Colon (tissue), 2 donors: Measurements from ENCODE around the gene L3MBTL4.

ENCODE experiments used
- FAIRE-seq: peaks from 2 replicates; lab custom pipeline; 2012; peaks lifted over from hg19 to GRCh38; lab: Jason Lieb, UNC
- donor health status: control.
- donor health status: control.

Gene L3MBTL4

DNA sequence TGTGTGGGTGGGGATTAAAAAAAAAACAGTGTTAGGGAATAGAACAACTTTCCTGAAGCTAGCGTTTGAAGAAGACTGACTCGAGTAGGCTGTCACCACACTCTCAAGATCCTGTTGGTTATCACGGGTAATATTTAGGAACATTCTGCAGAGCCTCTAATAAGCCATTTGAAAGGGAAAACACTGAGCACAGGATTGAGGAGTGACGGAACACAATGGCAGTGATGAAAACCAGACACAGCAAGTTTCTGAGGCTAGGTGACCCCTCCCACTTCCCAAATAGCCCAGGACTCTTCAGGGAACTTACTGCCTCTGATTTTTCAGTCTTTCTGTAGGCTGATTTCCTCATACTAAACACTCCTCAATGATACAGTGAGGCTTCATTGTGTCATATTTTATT is 431.2 kb downstream of the L3MBTL4 start:
- FAIRE-seq, result no peak

DNA sequence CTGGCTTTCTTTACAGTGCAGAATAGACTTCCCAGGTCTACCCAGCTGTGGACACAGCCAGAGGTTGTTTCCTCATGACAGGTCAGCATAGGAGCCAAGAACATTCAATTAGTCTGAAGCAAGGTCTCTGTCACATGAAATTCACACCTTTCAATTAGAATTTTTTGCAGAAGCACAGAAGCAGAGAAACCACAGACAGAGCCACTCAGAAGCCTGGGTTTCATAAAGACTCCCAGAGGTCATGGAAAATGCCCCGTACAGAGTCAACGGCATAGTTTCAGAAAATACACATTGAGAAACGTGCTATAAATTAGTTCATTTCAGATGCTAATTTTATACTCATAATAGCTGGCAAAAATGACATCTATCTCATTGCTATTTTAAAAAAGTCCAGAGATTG is 432.4 kb downstream of the L3MBTL4 start:
- FAIRE-seq, result no peak

DNA sequence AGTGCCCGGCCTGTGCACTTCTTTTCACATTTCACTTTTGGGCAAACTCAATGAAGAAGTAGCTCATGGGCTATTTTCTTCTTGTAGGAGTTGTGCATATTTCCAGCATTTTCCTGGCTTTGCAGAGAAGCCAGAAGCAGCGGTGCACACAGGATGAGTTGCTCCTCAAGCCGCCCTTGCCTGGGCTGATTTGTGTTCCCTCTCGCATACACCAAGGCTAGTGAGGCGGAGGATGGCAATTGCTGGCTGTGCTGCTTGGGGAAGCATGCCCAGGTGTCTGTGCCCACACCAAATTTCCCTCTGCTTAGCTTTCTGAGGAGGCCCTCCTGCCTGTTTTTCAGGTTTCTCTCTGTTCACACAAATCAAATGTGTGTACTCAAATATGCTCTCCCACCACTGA is 434.0 kb downstream of the L3MBTL4 start:
- FAIRE-seq, result no peak

DNA sequence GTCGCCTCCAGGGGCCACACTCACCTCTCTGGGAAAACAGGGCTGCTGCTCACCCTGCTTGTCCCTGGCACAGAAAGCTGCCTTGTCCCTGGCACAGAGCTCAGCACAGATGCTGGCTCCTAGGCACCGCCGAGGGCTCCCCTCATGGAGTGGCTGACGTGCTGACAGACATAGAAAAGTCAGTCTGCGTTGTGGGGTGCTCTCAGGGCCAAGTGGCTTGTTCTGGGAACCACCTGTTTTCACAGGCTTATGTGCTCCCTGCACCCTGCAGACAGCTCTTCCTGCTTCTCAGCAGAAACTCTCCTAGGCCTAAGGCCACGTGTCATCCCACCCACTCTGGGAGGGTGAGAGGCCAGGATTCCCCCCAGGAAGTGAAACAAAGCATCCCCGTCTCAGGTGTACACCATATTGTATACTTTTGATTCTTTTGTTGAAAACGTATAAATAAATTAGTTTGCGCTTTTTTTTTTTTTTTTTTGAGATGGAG is 434.7 kb downstream of the L3MBTL4 start:
- no peak for FAIRE-seq

DNA sequence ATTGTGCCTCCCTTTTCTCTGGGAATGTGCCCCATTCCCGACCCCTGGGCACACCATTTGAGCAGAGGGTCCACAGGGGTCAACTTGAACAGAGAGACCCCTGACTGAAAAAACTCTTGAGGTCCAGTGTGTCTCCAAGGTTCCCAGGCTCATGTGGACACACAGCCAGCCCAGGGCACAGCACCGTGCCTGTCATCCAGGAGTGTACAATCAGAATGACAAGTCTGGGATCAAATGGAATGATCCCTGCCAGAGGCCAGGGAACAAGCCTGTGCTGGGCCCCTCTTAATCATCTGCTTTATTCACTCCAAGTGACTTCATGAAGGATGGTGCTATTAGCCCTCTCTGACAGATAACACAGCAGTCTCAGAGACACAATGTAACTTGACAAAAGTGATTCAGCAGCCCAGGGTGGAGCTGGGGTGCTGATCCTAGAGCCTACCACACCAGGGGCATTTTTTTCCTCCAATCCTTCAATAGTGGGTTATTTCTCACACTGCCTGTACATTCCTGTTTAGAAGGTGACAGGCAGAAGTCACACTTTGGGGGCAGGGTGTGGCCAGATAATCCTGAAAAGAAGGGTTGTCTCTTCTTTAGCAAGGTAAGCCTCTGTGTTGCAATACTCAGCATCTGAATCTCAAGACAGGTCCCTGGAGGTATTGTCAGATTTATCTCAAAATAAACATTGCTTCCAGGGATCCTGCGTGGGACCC is 435.4 kb downstream of the L3MBTL4 start:
- no peak for FAIRE-seq

DNA sequence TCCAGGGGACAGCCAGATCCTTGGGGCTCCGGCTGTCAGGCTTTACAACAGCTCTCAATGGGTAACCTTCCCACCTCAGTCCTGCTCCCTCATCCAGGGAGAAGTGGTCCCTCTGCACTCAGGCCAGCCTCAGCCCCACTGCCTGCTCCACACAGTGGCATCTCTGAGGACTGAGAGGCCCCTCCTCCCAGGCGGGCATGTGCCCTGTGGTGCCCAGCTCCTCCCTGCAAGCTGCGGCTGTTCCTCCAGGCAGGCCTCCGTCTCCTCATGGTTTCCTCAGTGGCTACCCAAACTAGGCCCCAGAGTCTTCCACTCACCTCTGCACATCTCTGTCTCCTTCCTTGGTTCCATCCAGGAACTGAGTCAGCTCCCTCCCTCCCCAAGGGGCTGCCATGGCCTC is 437.7 kb downstream of the L3MBTL4 start:
- FAIRE-seq, result no peak

DNA sequence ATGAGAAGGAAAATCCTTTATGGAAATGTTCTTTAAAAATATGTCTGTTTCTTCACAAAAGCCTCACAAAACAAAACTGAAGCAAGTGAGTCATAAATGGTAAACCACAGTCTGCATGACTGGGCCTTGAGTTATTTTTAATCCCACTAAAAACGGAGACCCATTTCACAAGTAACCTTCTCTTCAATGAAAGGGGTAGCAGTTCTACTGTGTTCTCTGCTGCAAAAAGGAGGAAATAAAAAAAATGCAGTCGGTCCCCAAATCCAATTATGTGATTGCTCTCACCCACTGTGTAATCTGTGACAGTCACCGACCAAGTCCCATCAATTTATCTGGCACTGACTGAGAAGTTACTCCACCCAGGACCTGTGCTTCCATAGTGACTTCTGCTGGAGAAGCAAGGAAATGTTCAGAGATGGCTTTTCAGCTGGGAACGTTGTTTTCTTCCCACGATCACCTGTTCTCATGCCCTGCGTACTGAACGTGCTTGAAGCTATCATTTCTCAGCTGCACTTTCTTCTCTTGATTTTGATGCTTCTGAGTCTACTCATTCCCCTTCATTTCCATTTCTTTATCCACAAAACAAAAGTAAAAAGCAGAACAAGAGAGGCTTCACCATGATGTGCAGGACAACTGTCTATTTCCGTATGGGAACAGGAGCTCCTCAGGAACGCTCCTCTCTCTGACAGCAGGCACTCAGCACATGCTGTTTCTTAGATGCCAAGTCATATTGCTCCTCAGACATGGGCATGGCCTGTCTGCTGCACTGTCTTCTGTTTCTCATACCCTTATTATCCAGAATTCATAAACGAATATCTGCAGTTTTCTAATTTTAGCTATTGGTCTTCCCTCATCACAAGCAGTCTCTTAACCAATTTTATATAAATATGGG is 439.4 kb downstream of the L3MBTL4 start:
- no peak for FAIRE-seq

DNA sequence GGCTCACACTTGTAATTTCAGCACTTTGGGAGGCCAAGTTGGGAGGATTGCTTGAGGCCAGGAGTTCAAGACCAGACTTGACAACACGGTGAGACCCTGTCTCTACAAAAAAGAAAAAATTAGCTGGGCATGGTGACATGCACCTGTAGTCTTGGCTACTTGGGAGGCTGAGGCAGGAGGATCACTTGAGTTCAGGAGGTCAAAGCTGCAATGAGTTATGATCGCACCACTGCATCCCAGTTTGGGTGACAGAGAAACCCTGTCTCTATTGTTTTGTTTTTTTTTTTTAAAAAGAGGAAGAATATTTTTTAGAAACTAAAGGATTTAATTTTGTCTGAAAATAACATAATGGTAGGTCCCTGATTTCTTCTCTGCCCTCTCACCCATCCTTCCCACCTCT is 440.0 kb downstream of the L3MBTL4 start:
- FAIRE-seq, result no peak

DNA sequence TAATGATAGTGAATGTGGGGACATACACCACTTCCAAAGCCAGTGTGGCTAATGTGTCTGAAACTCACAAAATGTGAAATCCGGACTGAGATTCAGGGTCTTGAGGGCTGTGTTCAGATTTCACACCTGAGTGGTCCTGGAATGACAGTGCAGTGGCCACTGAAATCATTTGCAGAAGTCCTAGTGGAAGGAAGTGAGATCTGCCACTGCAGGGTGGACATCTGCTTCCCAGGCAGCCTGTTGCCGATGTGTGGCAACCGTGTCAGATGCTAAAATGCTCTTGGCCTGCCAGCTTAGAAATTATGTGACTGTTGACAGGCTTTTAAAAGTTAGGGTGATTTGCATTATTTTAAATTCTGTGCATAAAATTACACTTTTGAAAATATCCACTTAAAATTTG is 441.6 kb downstream of the L3MBTL4 start:
- FAIRE-seq, result no peak

DNA sequence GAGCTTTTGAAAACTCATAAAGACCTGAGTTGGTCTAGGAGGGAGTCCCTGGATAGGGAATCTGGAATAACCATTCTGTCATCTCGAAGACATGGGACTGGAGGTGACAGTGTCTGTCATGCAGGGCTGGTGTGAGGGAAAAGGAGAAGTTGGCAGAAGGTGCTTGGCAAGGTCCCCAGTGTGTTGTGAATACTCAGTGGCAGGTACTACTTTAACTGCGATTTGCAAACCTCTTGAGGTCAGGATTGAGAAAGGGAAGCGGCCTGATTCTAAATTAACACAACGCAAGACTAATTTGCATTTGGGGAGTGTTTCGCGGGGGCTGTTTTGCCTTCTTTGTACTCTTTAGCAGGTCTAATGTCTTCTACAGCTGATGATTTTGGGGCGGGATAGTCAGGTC is 442.4 kb downstream of the L3MBTL4 start:
- FAIRE-seq, result no peak

DNA sequence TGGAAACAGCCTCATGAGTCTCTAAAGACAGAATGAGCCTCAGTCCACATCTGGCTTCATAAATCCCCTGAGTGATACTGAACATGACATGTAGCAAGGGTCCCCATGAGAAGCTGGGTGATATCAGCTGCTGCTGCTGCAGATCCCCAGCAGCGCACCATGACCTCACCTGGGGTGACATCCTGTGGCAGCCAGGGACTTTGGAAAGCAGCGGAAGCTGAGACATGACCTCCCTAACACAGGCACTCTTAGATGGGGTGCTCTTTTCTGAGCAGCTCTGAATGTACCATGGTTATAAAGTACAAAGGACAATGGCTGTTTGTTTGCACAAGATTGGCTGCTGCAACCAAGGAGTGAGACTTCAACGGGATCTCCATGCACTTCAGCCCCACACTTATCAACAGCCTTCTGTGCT is 444.7 kb downstream of the L3MBTL4 start:
- no peak for FAIRE-seq

DNA sequence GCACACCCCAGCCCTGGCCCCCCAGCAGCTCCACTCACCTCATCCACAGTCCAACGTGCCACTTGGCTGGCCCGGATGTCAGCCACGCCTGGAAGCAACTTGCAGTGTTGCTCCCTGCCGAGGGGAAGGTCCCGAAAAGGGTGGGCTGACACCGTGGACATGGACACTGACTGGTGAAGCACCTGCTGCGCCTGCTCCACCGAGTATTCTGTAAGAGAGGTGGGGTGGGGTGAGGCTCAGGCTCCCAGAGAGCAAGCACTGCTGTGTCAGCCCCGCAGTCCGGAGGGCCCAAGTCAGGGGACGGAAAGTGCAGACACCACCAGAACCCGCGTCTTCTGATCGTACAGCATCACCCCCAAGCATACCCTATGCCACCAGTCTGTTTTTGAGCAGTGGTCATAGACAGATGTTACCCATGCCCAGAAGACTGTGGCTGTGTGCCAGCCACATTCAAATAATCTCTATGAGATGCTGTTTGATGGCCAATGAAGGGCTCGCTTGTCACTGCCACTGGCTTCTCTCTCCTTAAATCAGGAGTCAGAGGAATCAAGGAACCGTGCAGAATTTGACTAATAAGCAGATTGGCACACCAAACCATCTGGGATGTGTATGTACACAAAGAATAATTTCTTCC is 445.2 kb downstream of the L3MBTL4 start:
- FAIRE-seq, result no peak

DNA sequence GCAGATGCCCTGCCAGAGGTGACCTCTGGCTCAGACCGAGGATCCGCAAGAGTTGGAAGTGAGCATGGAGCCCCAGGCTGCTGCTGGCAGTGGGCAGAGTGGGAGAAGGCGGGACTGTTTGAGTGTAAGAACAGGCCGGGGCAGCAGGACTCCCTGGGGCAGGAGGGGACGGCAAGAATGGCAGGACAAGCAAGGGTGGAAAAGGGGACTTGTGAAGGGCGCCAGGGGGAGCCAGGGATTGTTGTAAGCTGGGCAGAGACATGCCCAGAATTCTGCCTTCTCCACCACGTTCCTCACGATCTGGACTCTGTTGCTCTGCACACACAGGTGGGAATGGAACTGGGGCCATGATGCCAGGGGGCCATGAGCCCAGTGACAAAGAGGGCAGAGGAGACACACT is 447.0 kb downstream of the L3MBTL4 start:
- FAIRE-seq, result no peak

DNA sequence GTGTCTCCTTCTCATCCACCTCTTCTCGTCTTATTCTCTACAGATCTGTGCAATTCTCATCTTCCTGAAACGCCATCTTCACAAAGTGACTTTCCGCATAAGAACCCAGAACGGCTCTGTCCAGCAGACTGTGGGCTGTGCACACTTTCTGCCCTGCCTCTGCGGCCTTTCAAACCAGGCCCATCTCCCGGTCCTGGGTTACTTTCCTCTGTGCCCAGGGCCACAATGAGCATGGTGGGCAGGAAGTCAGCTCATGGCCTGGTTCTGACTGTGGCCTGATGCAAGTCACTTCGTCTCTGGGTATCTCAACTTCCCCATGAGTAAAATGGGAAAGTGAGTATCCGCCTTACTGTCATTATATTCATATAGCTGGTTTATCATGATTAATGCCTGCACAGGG is 447.7 kb downstream of the L3MBTL4 start:
- FAIRE-seq, result no peak

DNA sequence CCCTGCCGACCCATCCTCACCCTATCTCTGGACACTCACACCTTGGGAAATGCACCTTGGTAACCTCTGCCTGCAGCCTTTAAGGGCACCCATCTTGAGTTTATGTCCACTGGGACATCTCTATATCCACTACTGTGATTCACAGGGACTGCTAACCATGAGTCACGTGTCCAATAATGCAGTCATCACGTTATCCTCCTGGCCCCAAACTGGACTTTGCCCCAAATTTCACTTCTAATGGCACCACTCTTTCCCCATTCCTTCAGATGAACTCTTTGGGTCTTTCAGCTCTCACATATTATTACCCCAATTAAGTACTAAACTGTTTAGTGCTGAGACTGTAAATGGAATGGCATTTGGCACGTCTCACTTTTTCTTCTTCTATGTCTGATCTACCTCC is 448.2 kb downstream of the L3MBTL4 start:
- FAIRE-seq, result no peak

DNA sequence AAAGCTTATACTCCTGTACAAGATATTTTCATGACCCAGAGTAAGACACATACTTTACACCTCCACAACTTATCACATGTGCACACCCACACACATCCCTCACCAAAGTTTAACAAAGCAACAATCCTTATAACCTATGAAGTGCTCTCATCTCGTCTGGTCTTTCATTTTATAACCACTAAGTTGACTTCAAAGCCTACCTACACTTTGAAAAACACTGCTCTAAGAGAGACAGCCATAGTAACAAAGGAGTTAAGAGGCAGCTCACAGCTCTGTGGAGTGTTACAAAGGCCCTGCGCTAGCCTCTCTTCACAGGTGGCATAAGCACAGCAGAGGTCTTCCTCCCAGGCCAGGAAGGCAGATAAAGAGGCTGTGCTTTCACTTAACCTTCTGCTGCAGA is 449.7 kb downstream of the L3MBTL4 start:
- FAIRE-seq, result no peak

DNA sequence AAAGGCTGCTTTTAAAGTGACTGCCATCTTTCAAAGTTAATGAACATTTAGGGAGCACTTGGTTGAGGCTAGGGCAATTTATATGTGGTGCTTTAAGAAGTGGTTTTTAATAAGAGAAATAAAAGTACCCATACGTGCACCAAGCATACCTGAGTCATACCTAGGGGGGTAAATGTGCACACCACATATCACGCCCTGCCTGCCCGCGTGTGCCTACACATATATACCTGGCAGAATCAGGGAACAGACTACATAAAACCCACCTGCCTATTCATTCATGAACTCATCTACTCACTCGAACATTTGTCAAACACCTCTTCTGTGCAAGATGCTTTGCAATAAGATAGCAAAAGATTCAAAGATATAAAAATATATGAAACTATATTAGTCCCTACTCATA is 450.1 kb downstream of the L3MBTL4 start:
- no peak for FAIRE-seq

DNA sequence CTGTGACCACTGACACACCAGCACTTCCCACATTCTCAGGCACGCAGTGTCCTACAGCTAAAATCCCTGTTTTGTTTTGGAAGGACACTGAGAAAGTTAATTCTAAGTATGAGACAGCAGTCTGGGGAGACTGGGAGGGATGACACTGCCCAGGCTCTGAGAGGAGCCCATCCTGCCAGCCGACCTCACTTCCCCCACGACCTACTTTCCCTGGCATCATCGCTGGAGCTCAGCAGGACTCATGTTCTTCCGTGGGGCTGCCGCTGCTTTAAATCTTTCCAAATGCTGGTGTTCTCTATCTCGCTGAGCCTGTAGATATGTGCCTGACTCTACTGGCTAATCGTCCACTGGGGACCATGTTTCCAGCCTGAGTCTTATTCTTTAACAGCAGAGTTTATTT is 450.6 kb downstream of the L3MBTL4 start:
- FAIRE-seq, result no peak

DNA sequence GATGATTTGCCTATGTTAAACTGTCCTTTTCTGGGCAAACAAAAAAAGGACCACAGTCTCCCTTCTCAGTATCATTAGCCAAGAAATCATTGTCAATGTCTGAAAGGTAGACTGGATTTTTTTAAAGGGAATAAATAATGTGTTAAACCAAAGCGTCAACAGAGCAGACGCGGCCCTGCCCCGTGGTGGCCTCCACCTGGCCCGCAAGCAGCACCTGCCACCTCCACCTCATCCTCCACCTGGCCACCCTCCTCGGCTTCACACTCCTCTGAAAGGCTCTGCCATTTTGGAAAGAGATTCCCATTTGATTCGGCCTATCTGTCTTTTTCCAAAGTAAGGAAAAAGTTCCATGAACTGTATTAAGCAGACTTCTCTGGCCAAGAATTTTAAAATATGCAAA is 451.4 kb downstream of the L3MBTL4 start:
- no peak for FAIRE-seq

DNA sequence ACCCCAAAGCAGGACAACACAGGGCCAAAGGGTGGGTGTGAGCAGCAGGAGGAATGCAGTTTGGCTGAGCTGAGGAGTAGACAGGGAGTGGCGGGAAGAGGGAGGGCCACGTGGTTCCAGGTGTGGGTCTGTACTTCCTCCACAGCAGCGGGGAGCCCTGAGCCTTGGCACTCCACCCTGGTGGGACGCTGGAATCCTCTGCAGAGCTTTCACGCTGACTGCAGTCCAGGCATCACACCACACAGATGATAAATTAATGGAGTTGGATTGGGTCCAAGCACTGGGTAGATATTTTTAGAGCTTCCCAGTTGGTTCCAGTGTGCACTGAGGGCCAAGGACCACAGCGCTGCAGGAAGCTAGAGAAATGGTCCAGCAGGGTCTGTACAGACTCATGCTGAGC is 452.3 kb downstream of the L3MBTL4 start:
- FAIRE-seq, result no peak

DNA sequence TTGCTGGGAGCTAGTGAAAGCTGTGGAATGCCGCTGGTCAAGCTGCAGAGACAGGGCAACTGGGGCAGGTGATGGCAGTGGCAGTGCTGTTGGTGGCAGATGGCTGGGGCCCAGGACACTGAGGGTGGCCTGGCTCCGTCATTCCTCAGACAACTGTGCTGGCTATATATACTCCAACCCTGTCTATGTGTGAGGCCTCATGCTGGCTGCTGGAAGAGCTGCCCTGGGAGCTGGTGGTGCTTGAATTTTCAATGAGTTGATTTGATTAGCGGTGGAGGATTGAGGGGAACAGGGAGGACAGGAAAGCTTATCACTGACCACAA is 452.9 kb downstream of the L3MBTL4 start:
- FAIRE-seq, result no peak

DNA sequence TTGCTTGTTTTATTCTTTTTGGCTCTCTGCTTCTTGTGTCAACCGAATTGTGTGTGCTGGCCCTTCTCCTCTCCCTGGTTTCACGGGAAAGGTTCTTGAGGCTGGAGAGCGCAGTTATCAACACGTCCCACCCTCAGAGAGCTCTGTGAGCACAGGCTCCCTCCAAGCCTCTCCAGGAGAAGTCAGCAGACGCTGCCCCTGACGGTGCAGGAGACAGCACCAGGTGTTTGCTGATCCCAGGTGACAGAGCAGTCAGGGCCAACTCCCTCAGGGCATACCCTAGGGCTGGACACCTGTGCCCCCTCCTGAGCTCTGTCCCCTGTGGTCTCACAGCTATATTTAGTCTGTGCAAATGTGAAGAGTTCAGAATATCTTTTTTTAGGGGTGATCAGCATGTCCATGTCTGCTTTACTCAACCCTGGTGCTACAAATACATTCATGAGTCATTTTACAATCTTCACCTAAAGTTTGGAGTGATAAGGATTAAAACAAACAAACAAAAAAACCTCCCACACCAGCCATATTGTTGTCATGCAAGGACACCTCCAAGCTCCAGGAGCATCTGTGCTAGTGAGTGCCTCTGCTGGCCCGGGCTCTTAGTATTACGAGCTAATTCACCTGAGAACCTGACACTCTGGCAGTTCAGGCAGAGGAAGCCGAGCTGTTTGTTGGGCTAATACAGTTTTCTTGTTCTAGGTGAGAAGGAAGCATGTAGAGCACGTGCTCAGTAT is 453.4 kb downstream of the L3MBTL4 start:
- FAIRE-seq, result no peak

DNA sequence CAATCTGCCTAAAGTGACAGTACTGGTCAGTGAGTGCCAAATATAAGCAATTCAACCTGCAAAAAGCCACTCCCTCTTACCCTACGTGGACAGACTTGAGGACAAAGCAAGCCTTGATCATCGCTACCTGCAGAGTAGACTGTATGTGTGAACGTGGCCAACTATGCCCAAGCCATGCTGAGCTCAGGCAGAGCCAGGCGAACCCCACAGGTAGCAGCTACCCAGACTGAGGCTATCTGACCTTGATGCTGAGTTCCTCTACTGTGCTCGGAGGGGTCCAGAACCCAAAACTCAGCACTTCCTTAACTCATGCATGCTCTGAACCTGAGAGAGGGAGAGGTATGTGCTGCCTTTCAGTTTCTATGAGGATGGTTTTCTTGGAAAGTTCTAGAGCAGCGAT is 455.9 kb downstream of the L3MBTL4 start:
- no peak for FAIRE-seq
